HEK293T (cell line): ENCODE data around the gene TMEM121B.

Experiments
- CTCF ChIA-PET: fragments of 350-600 bp; formaldehyde crosslinking; extraction: SDS; loops from one replicate; lab custom pipeline; 2021; ENCODE audit warnings: antibody characterized with exemption, inconsistent platforms; lab: Yijun Ruan, JAX
- POLR2A ChIA-PET: fragments of 350-600 bp; formaldehyde crosslinking; extraction: SDS; loops from one replicate; lab custom pipeline; 2020; ENCODE audit warnings: antibody characterized with exemption, inconsistent platforms; lab: Yijun Ruan, JAX
- DNase-seq: peaks from one replicate; pipeline ENCODE4 v3.0.0; 2012; ENCODE audit warnings: mixed read lengths; ENCODE audit errors: extremely low spot score
- ARNT ChIP-seq: fragments of 450-650 bp; IDR thresholded peaks from 2 replicates; pipeline ENCODE4 v1.6.1; 2017; ENCODE audit warnings: mild to moderate bottlenecking
- BHLHE40 ChIP-seq: fragments of 450-650 bp; IDR thresholded peaks from 2 replicates; pipeline ENCODE4 v1.6.1; 2016; ENCODE audit warnings: mild to moderate bottlenecking, moderate library complexity, borderline replicate concordance
- CTBP1 ChIP-seq: fragments of 450-650 bp; IDR thresholded peaks from 2 replicates; pipeline ENCODE4 v1.6.1; 2016; ENCODE audit warnings: borderline replicate concordance
- ELF4 ChIP-seq: fragments of 450-650 bp; IDR thresholded peaks from 2 replicates; pipeline ENCODE4 v1.6.1; 2017; ENCODE audit warnings: antibody characterized with exemption
- FOXA1 ChIP-seq: fragments of 450-650 bp; IDR thresholded peaks from 2 replicates; pipeline ENCODE4 v1.6.1; 2016; ENCODE audit warnings: mild to moderate bottlenecking
- FOXK2 ChIP-seq: fragments of 450-650 bp; IDR thresholded peaks from 2 replicates; pipeline ENCODE4 v1.6.1; 2016; ENCODE audit warnings: mild to moderate bottlenecking
- FOXM1 ChIP-seq: fragments of 450-650 bp; IDR thresholded peaks from 2 replicates; pipeline ENCODE4 v1.6.1; 2017; ENCODE audit warnings: mild to moderate bottlenecking, borderline replicate concordance
- HDGF ChIP-seq: fragments of 450-650 bp; IDR thresholded peaks from 2 replicates; pipeline ENCODE4 v1.6.1; 2017; ENCODE audit warnings: antibody characterized with exemption, borderline replicate concordance
- L3MBTL2 ChIP-seq: fragments of 450-650 bp; conservative IDR thresholded peaks from 2 replicates; pipeline ENCODE4 v1.6.1; 2016; ENCODE audit warnings: mild to moderate bottlenecking
- LEF1 ChIP-seq: fragments of 450-650 bp; IDR thresholded peaks from 2 replicates; pipeline ENCODE4 v1.6.1; 2017; ENCODE audit warnings: mild to moderate bottlenecking, borderline replicate concordance
- NFRKB ChIP-seq: fragments of 450-650 bp; IDR thresholded peaks from 2 replicates; pipeline ENCODE4 v1.6.1; 2016; ENCODE audit warnings: mild to moderate bottlenecking, moderate library complexity
- PKNOX1 ChIP-seq: fragments of 450-650 bp; IDR thresholded peaks from 2 replicates; pipeline ENCODE4 v1.6.1; 2016
- SP1 ChIP-seq: fragments of 450-650 bp; IDR thresholded peaks from 2 replicates; pipeline ENCODE4 v1.6.1; 2017
- SUZ12 ChIP-seq: fragments of 450-650 bp; IDR thresholded peaks from 2 replicates; pipeline ENCODE4 v1.6.1; 2016; ENCODE audit warnings: mild to moderate bottlenecking
- TARDBP ChIP-seq: fragments of 450-650 bp; IDR thresholded peaks from 2 replicates; pipeline ENCODE4 v1.6.1; 2016
- ZNF384 ChIP-seq: fragments of 450-650 bp; IDR thresholded peaks from 2 replicates; pipeline ENCODE4 v1.6.1; 2016

TMEM121B gene

GRCh38 chr22:17143101-17143500 lies 21.9 kb upstream of the TMEM121B start:
- TF ChIP-seq FOXA1 (no peak), CTBP1 (no peak), ARNT (no peak), SP1 (no peak), NFRKB (no peak), PKNOX1 (no peak), ELF4 (no peak), FOXM1 (no peak), L3MBTL2 (no peak)
- POLR2A ChIA-PET, result no interaction called here
- no peak for DNase-seq
- CTCF ChIA-PET, result no interaction called here

DNA sequence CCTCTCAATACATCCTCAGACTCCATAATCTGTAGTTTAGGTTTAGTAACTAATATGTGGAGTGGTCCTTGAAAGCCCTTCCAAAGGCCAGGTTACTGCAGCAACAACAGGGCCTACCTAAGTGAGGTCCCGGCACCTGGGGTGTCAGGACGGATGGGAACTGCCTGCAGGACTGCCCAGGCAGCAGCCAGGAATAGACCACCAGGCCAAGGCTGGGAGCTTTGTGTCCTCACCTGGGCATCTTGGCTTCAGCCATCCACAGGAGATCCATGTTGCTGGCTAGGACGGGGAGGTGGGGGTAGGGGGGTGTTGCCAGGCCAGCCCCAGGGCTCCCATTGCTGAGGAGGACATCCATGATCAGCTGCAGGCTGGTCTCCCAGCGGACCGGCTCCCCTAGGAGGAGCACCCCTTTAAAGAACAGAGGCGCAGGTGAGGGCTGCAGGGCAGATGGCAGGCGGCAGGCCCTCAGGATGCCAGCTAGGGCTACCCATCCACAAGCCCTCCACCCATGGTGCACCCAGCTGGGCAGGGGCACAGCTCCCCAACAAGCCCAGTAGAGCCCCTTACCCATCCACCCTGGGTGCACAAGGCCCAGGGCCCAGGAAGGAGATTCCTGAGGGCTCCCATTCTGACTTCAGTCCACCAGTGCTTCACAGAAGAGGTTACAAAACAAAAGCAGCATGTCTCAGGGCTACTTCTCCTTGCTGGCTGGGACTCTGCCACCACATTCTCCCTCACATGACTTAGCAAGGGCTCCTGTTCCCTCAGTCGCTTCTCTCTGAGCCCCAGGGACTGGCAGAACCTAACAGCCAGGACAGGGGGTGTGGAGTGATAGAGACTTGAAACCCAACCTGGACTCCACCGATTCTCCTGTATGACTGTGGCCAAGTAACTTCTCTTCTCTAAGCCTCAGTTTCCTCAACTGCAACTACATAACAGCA lies 19.9 kb upstream of the TMEM121B start:
- CTCF ChIA-PET, result no interaction called here
- TF ChIP-seq ELF4 (no peak), PKNOX1 (no peak), HDGF (no peak), SP1 (no peak), L3MBTL2 (no peak), FOXK2 (no peak), ARNT (no peak), ZNF384 (no peak), SUZ12 (no peak), CTBP1 (no peak), TARDBP (no peak), LEF1 (no peak)
- POLR2A ChIA-PET, result no interaction called here
- DNase-seq, result no peak

GRCh38 chr22:17140022-17140421 lies 18.9 kb upstream of the TMEM121B start:
- ChIA-PET CTCF (no interaction called here), POLR2A (no interaction called here)
- no peak for DNase-seq
- TF ChIP-seq BHLHE40 (no peak), ZNF384 (no peak), LEF1 (no peak), PKNOX1 (no peak), NFRKB (no peak), TARDBP (no peak)

DNA sequence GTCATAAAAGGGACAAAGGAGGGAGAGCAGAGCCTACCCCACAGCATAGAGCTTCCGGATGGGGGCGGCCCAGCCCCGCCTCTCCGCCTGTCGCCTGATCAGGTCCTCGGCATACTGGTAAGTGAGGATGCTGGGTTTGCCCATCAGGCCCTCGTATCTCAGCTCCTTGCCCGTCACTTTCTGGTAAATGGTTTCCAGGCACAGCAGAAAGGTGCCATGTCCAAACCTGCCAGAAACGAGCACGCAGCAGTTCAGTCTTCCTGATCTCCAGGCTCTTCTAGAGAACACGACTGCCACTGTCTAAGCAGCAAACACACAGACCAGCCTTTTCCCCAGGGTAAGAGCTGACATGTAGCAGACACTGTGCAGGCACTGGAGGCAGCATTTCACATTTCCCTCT lies 17.4 kb upstream of the TMEM121B start:
- TF ChIP-seq FOXA1 (no peak), FOXK2 (no peak), LEF1 (no peak), ARNT (no peak), L3MBTL2 (no peak), SP1 (no peak), PKNOX1 (no peak), SUZ12 (no peak), ZNF384 (no peak), CTBP1 (no peak), FOXM1 (no peak), TARDBP (no peak), BHLHE40 (no peak), ELF4 (no peak), HDGF (no peak), NFRKB (no peak)
- ChIA-PET POLR2A (interaction anchor here (1.3 kb wide), 1 partner anchor 28 kb away, joined by 3 read pairs; no protein-coding TSS in a partner anchor), CTCF (interaction anchor here (0.6 kb wide), 1 partner anchor 182 kb away, joined by 5 read pairs; no protein-coding TSS in a partner anchor)
- DNase-seq, result no peak

GRCh38 chr22:17137861-17138425 lies 16.8 kb upstream of the TMEM121B start:
- CTCF ChIA-PET, result interaction anchor here (0.6 kb wide), 1 partner anchor 183 kb away, joined by 5 read pairs; no protein-coding TSS in a partner anchor
- TF ChIP-seq FOXM1 (no peak), TARDBP (no peak), BHLHE40 (no peak), FOXA1 (no peak), ARNT (no peak), PKNOX1 (no peak), L3MBTL2 (no peak), HDGF (no peak), LEF1 (no peak), FOXK2 (no peak)
- POLR2A ChIA-PET, result interaction anchor here (1.3 kb wide), 1 partner anchor 27 kb away, joined by 3 read pairs; no protein-coding TSS in a partner anchor
- no peak for DNase-seq
